HepG2 (cell line): ENCODE measurements around the gene ANTKMT. TPM values are rescaled to one million over a fixed set of nuclear protein-coding genes. Genes with fewer than 3 reads are reported as not detected.

Experiments used
- ARHGAP35 ChIP-seq: sonication (generic); formaldehyde crosslinking; IDR thresholded peaks from 2 replicates; pipeline ENCODE4 v1.9.0; 2022; ENCODE audit warnings: mild to moderate bottlenecking, inconsistent platforms, moderate library complexity, missing genetic modification reagents, borderline replicate concordance
- EHMT2 ChIP-seq: fragments of 200-600 bp; sonication (generic); IDR thresholded peaks from 2 replicates; pipeline ENCODE4 v1.7.0; 2017; ENCODE audit warnings: antibody characterized with exemption, low read depth, low read length, borderline replicate concordance
- ELF4 ChIP-seq: sonication (generic); formaldehyde crosslinking; IDR thresholded peaks from 2 replicates; pipeline ENCODE4 v1.5.0; 2020; ENCODE audit warnings: missing genetic modification reagents, mild to moderate bottlenecking, moderate library complexity, borderline replicate concordance
- HNF4A ChIP-seq: sonication (generic); formaldehyde crosslinking; IDR thresholded peaks from 2 replicates; pipeline ENCODE4 v1.4.0; 2020; ENCODE audit warnings: missing genetic modification reagents
- HNRNPLL ChIP-seq: fragments of 200-400 bp; formaldehyde crosslinking; IDR thresholded peaks from 2 replicates; pipeline ENCODE4 v1.6.1; 2017; ENCODE audit warnings: mild to moderate bottlenecking, low read depth, low read length; ENCODE audit not compliant: poor library complexity, severe bottlenecking
- HOXA3 ChIP-seq: sonication (generic); formaldehyde crosslinking; IDR thresholded peaks from 2 replicates; pipeline ENCODE4 v1.5.0; 2020; ENCODE audit warnings: missing genetic modification reagents
- MLLT10 ChIP-seq: sonication (generic); formaldehyde crosslinking; IDR thresholded peaks from 2 replicates; pipeline ENCODE4 v1.4.0; 2020; ENCODE audit warnings: missing genetic modification reagents
- SALL1 ChIP-seq: sonication (generic); formaldehyde crosslinking; IDR thresholded peaks from 2 replicates; pipeline ENCODE4 v1.8.0; 2022; ENCODE audit warnings: mild to moderate bottlenecking, missing genetic modification reagents
- SUZ12 ChIP-seq: fragments of 150-350 bp; IDR thresholded peaks from 2 replicates; pipeline ENCODE4 v1.6.1; 2014; ENCODE audit warnings: low read depth, low read length
- ZBTB8A ChIP-seq: sonication (generic); formaldehyde crosslinking; IDR thresholded peaks from 2 replicates; pipeline ENCODE4 v1.4.0; 2020; ENCODE audit warnings: mild to moderate bottlenecking, low read depth, missing genetic modification reagents, borderline replicate concordance
- ZFAT ChIP-seq: sonication (generic); formaldehyde crosslinking; conservative IDR thresholded peaks from 2 replicates; pipeline ENCODE4 v1.8.1; 2023; ENCODE audit warnings: missing genetic modification reagents, inconsistent platforms
- ZKSCAN5 ChIP-seq: sonication (generic); formaldehyde crosslinking; IDR thresholded peaks from 2 replicates; pipeline ENCODE4 v1.5.1; 2020; ENCODE audit warnings: mild to moderate bottlenecking, missing genetic modification reagents
- ZNF292 ChIP-seq: sonication (generic); formaldehyde crosslinking; IDR thresholded peaks from 2 replicates; pipeline ENCODE4 v1.8.1; 2022; ENCODE audit warnings: mild to moderate bottlenecking, low read depth, missing genetic modification reagents, borderline replicate concordance
- ZNF567 ChIP-seq: sonication (generic); formaldehyde crosslinking; IDR thresholded peaks from 2 replicates; pipeline ENCODE4 v1.8.1; 2023; ENCODE audit warnings: mild to moderate bottlenecking, missing genetic modification reagents, borderline replicate concordance
- ZNF83 ChIP-seq: sonication (generic); formaldehyde crosslinking; IDR thresholded peaks from 2 replicates; pipeline ENCODE4 v1.4.0; 2020; ENCODE audit warnings: missing genetic modification reagents, mild to moderate bottlenecking, borderline replicate concordance
- ZNF841 ChIP-seq: sonication (generic); formaldehyde crosslinking; IDR thresholded peaks from 2 replicates; pipeline ENCODE4 v1.8.1; 2023; ENCODE audit warnings: missing genetic modification reagents, borderline replicate concordance
- ZNF891 ChIP-seq: sonication (generic); formaldehyde crosslinking; IDR thresholded peaks from 2 replicates; pipeline ENCODE4 v1.5.0; 2020; ENCODE audit warnings: mild to moderate bottlenecking, missing genetic modification reagents
- polyA plus RNA-seq, 8 experiments: library from polyadenylated mRNA; depleted of rRNA in 3 of 8; stranded (reverse) in 7 of 8; unstranded in 1 of 8; fragments of >200 nt; fragmentation: Illumina TruSeq in 4 of 8; extraction: Trizol in 4 of 8; gene quantifications; 2 replicates each; pipeline versions ENCODE4 v1.2.1 to v1.2.3, GENCODE V29; 2011 to 2016; ENCODE audit warnings: low read depth in 4 of 8, missing spikeins in 1 of 8, mixed read lengths in 1 of 8; ENCODE audit not compliant: insufficient read depth in 1 of 8
- total RNA-seq, 5 experiments: library from RNA; depleted of rRNA; stranded (reverse); fragments of >200 nt; fragmentation: Illumina TruSeq; extraction: Trizol; gene quantifications; 2 replicates each; pipeline ENCODE4 v1.2.3, GENCODE V29; 2016; ENCODE audit warnings: low read depth in 1 of 5
- TF ChIP-seq, protein P1 (sequence below): IDR thresholded peaks from 2 replicates; pipeline ENCODE4 v1.6.1; 2012; ENCODE audit warnings: inconsistent platforms
- TF ChIP-seq, protein P2 (sequence below): sonication (generic); formaldehyde crosslinking; IDR thresholded peaks from 2 replicates; pipeline ENCODE4 v1.8.1; 2023; ENCODE audit warnings: missing genetic modification reagents, inconsistent platforms, borderline replicate concordance
- TF ChIP-seq, protein P3 (sequence below): sonication (generic); formaldehyde crosslinking; IDR thresholded peaks from 2 replicates; pipeline ENCODE4 v1.9.0; 2022; ENCODE audit warnings: low read depth, missing genetic modification reagents
- TF ChIP-seq, protein P4 (sequence below): sonication (generic); formaldehyde crosslinking; conservative IDR thresholded peaks from 2 replicates; pipeline ENCODE4 v1.5.0; 2020; ENCODE audit warnings: missing genetic modification reagents
- TF ChIP-seq, protein P5 (sequence below): IDR thresholded peaks from 2 replicates; pipeline ENCODE4 v1.6.1; 2016
- TF ChIP-seq, protein P6 (sequence below): IDR thresholded peaks from 2 replicates; pipeline ENCODE4 v1.6.1; 2016; ENCODE audit warnings: mild to moderate bottlenecking

ANTKMT gene
- total and polyA plus RNA-seq, 2 of the 13 experiments (the other 11 are each of a cell fraction or from before 2014, with no cell fraction given) = 7.5 to 47.8 TPM

DNA sequence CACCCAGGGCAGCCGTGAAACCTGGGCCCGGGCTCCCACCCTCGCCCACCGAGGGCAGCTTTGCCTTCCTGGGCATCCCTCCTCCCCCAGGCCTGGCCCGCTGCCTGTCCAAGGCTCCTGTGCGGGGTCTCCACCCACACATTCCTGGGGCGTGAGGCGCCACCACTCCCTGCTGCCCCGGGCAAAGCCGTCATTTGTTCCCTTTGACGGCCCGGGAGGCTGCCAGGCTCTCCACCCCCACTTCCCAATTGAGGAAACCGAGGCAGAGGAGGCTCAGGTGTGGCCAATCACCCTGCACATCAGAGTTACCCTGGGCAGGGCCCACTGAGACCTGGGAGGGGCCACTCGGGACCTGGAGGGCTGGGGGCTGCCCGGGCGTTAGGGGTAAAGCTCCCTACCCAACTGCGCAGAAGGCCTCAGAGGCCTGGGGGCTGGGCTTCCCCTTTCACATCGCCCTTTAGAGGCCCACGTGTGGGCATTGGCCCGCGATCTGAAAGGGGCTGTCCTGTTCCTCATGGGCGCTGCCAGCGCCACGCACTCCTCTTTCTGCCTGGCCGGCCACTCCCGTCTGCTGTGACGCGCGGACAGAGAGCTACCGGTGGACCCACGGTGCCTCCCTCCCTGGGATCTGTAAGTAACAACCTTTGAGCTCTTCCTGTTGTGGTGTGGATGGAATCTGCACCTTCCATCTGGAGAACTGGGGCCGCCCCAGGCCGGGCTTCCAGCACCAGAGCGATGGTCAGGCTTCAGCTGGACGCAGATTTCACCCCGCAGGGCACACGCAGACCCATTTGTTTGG is 39.8 kb downstream of the ANTKMT start, which contains the start of gene MSLN (continued):
- TF ChIP-seq, protein P1, sequence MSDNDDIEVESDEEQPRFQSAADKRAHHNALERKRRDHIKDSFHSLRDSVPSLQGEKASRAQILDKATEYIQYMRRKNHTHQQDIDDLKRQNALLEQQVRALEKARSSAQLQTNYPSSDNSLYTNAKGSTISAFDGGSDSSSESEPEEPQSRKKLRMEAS = peak; percentile 36; the same call in 1 of the 2 replicates
- TF ChIP-seq, protein P2, sequence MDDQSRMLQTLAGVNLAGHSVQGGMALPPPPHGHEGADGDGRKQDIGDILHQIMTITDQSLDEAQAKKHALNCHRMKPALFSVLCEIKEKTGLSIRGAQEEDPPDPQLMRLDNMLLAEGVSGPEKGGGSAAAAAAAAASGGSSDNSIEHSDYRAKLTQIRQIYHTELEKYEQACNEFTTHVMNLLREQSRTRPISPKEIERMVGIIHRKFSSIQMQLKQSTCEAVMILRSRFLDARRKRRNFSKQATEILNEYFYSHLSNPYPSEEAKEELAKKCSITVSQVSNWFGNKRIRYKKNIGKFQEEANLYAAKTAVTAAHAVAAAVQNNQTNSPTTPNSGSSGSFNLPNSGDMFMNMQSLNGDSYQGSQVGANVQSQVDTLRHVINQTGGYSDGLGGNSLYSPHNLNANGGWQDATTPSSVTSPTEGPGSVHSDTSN (CRISPR knock-in tag) = no peak
- TF ChIP-seq HNF4A (CRISPR knock-in tag) (peak; percentile 79), ZNF891 (CRISPR knock-in tag) (peak; percentile 51), EHMT2 (no peak), ZFAT (no peak), HNRNPLL (peak; percentile 20), ELF4 (CRISPR knock-in tag) (no peak), SALL1 (peak; percentile 18; the same call in 1 of the 2 replicates), ZNF841 (CRISPR knock-in tag) (no peak), SUZ12 (no peak), ARHGAP35 (no peak), ZKSCAN5 (CRISPR knock-in tag) (no peak), ZNF83 (no peak), HOXA3 (CRISPR knock-in tag) (peak; percentile 36), ZBTB8A (CRISPR knock-in tag) (no peak), MLLT10 (CRISPR knock-in tag) (no peak), ZNF567 (CRISPR knock-in tag) (no peak), ZNF292 (CRISPR knock-in tag) (0 out of 2 replicates have a peak, but pooled peaks have one; percentile 28)
- TF ChIP-seq, protein P3, sequence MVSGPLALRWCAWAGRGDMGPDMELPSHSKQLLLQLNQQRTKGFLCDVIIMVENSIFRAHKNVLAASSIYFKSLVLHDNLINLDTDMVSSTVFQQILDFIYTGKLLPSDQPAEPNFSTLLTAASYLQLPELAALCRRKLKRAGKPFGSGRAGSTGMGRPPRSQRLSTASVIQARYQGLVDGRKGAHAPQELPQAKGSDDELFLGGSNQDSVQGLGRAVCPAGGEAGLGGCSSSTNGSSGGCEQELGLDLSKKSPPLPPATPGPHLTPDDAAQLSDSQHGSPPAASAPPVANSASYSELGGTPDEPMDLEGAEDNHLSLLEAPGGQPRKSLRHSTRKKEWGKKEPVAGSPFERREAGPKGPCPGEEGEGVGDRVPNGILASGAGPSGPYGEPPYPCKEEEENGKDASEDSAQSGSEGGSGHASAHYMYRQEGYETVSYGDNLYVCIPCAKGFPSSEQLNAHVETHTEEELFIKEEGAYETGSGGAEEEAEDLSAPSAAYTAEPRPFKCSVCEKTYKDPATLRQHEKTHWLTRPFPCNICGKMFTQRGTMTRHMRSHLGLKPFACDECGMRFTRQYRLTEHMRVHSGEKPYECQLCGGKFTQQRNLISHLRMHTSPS (CRISPR knock-in tag) = no peak
- TF ChIP-seq, protein P4, sequence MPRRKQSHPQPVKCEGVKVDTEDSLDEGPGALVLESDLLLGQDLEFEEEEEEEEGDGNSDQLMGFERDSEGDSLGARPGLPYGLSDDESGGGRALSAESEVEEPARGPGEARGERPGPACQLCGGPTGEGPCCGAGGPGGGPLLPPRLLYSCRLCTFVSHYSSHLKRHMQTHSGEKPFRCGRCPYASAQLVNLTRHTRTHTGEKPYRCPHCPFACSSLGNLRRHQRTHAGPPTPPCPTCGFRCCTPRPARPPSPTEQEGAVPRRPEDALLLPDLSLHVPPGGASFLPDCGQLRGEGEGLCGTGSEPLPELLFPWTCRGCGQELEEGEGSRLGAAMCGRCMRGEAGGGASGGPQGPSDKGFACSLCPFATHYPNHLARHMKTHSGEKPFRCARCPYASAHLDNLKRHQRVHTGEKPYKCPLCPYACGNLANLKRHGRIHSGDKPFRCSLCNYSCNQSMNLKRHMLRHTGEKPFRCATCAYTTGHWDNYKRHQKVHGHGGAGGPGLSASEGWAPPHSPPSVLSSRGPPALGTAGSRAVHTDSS (CRISPR knock-in tag) = no peak
- TF ChIP-seq, protein P5, sequence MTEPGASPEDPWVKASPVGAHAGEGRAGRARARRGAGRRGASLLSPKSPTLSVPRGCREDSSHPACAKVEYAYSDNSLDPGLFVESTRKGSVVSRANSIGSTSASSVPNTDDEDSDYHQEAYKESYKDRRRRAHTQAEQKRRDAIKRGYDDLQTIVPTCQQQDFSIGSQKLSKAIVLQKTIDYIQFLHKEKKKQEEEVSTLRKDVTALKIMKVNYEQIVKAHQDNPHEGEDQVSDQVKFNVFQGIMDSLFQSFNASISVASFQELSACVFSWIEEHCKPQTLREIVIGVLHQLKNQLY = no peak
- TF ChIP-seq, protein P6, sequence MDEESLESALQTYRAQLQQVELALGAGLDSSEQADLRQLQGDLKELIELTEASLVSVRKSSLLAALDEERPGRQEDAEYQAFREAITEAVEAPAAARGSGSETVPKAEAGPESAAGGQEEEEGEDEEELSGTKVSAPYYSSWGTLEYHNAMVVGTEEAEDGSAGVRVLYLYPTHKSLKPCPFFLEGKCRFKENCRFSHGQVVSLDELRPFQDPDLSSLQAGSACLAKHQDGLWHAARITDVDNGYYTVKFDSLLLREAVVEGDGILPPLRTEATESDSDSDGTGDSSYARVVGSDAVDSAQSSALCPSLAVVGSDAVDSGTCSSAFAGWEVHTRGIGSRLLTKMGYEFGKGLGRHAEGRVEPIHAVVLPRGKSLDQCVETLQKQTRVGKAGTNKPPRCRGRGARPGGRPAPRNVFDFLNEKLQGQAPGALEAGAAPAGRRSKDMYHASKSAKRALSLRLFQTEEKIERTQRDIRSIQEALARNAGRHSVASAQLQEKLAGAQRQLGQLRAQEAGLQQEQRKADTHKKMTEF (CRISPR knock-in tag) = 0 out of 2 replicates have a peak, but pooled peaks have one; percentile 18
